RWPE2 (cell line): ENCODE results near the gene SLC16A4.

Experiments
- ATAC-seq: fragments of 200-7000 bp; cut with Tn5 transposase; 3 replicates; pipeline ENCODE4 v1.9.1; 2021; ENCODE audit warnings: low read depth
- DNase-seq: peaks from one replicate; pipeline ENCODE4 v3.0.0-alpha.2; 2020; ENCODE audit warnings: low spot score
- H3K27ac ChIP-seq: fragments of 450-650 bp; 2 replicates; pipeline ENCODE4 v1.5.1; 2017; ENCODE audit warnings: mild to moderate bottlenecking; ENCODE audit not compliant: poor library complexity, severe bottlenecking
- H3K27me3 ChIP-seq: fragments of 250-450 bp; sonication (Bioruptor Pico); 2 replicates; pipeline ENCODE4 v1.5.1; 2021; ENCODE audit warnings: mild to moderate bottlenecking, moderate library complexity; ENCODE audit not compliant: insufficient read depth, poor library complexity, severe bottlenecking
- H3K36me3 ChIP-seq: fragments of 250-450 bp; sonication (Bioruptor Pico); 2 replicates; pipeline ENCODE4 v1.5.1; 2020; ENCODE audit warnings: low read depth, mild to moderate bottlenecking, moderate library complexity
- H3K4me1 ChIP-seq: fragments of 250-450 bp; sonication (Bioruptor Pico); 2 replicates; pipeline ENCODE4 v1.5.1; 2021; ENCODE audit warnings: mild to moderate bottlenecking, moderate library complexity; ENCODE audit not compliant: insufficient read depth, poor library complexity, severe bottlenecking
- H3K4me3 ChIP-seq: fragments of 250-450 bp; sonication (Bioruptor Pico); 2 replicates; pipeline ENCODE4 v1.5.1; 2021; ENCODE audit warnings: mild to moderate bottlenecking, moderate library complexity; ENCODE audit not compliant: severe bottlenecking
- H3K9me3 ChIP-seq: fragments of 250-450 bp; sonication (Bioruptor Pico); 2 replicates; pipeline ENCODE4 v1.5.1; 2021; ENCODE audit warnings: mild to moderate bottlenecking, moderate library complexity; ENCODE audit not compliant: severe bottlenecking
- CTCF ChIP-seq: fragments of 450-650 bp; IDR thresholded peaks from one replicate; pipeline ENCODE4 v1.5.1; 2017; ENCODE audit warnings: mild to moderate bottlenecking, moderate library complexity; ENCODE audit not compliant: poor library complexity, severe bottlenecking

Gene SLC16A4

GRCh38 chr1:110361856-110362255, 29.0 kb downstream of the SLC16A4 start:
- Histone ChIP-seq H3K4me1 (no peaks in the 10 kb centered on the region), H3K36me3 (peaks cover 76% of the 10 kb centered on the region), H3K9me3 (no peaks in the 10 kb centered on the region), H3K27me3 (no peaks in the 10 kb centered on the region), H3K27ac (no peak overlapping the region), H3K4me3 (no peak overlapping the region)
- DNase-seq (no peak), ATAC-seq (no peak)
- no peak for TF ChIP-seq CTCF

- H3K4me3 ChIP-seq: no peak overlapping the region
- ATAC-seq (no peak), DNase-seq (no peak)
- peaks cover 76% of the 10 kb centered on the region for H3K36me3 ChIP-seq
- no peak overlapping the region for H3K27ac ChIP-seq
- peaks cover 10% of the 10 kb centered on the region for H3K4me1 ChIP-seq
- no peaks in the 10 kb centered on the region for H3K9me3 ChIP-seq
- no peak for TF ChIP-seq CTCF
- no peaks in the 10 kb centered on the region for H3K27me3 ChIP-seq
These were observed 30.4 kb downstream of the SLC16A4 start for GRCh38 chr1:110360431-110360830.

GRCh38 chr1:110356379-110356778, 34.4 kb downstream of the SLC16A4 start:
- ATAC-seq: peak; percentile 94
- peaks cover 75% of the 10 kb centered on the region for H3K36me3 ChIP-seq
- H3K9me3 ChIP-seq: no peaks in the 10 kb centered on the region
- H3K4me3 ChIP-seq: no peak overlapping the region
- H3K27me3 ChIP-seq: no peaks in the 10 kb centered on the region
- H3K27ac ChIP-seq: no peak overlapping the region
- H3K4me1 ChIP-seq: peaks cover 10% of the 10 kb centered on the region
- no peak for DNase-seq
- TF ChIP-seq CTCF: no peak

GRCh38 chr1:110355321-110355720, 35.5 kb downstream of the SLC16A4 start:
- no peak overlapping the region for H3K27ac ChIP-seq
- TF ChIP-seq CTCF: no peak

GRCh38 chr1:110350360-110350759, 40.5 kb downstream of the SLC16A4 start:
- Histone ChIP-seq H3K27ac (no peak overlapping the region), H3K4me3 (no peak overlapping the region), H3K27me3 (no peaks in the 10 kb centered on the region), H3K4me1 (peaks cover 22% of the 10 kb centered on the region), H3K9me3 (no peaks in the 10 kb centered on the region), H3K36me3 (peaks cover 78% of the 10 kb centered on the region)
- ATAC-seq (no peak), DNase-seq (no peak)
- TF ChIP-seq CTCF: no peak

More at GRCh38 chr1:110355321-110355720, 35.5 kb downstream of the SLC16A4 start:
- ATAC-seq (no peak), DNase-seq (no peak)
- Histone ChIP-seq H3K9me3 (no peaks in the 10 kb centered on the region), H3K36me3 (peaks cover 77% of the 10 kb centered on the region), H3K4me3 (no peak overlapping the region), H3K4me1 (peaks cover 10% of the 10 kb centered on the region), H3K27me3 (no peaks in the 10 kb centered on the region)
